ENCODE data around the gene STPG4. TPM values are rescaled to one million over a fixed set of nuclear protein-coding genes. Genes with fewer than 3 reads are reported as not detected.

STPG4 gene
- total RNA-seq, 1 donor from 2014 or later: 0.64 TPM

DNA sequence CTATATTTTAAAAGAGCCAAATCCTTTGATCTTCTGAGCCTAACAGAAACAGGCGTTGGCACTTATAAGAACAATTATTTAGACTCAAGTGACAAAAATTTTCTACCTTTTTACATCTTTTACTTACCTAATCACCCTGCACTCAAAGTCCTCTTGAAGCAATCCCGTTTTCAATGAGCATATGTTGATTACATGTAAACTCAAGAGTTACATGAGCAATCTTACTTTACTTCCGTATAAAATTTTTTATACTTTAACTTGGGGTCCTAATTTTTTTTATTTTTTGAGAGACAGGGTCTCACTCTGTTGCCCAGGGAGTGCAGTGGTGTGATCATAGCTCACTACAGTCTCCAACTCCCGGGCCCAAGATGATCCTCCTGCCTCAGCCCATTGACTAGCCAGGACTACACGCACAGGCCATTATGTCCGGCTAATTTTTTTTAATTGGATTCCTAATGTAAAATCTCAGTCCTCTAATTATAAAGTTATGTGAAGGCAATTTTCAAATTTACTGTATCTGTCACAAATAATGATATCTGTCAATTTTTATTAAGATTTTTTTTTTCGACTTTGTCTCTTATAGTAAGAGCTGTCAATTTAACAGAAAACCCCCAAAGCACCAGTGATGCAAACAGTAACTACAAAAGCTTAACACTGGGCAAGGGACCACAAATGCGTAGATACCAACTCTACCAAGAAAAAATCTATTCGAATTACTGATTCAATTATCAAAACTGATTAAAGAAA, 19.1 kb upstream of the STPG4 start:
- Histone ChIP-seq H3K79me2 (ENCODE audit: insufficient read depth, low read length) (peaks cover 76% of the 10 kb centered on the region), H3K9me3 (ENCODE audit: insufficient read depth, low read depth, low read length) (no peaks in the 10 kb centered on the region), H2AFZ (ENCODE audit: low read depth, low read length) (no peak overlapping the region), H3K4me2 (ENCODE audit: low read length) (peak overlapping the region; percentile 88), H3K36me3 (ENCODE audit: insufficient read depth, low read length) (peaks cover 7% of the 10 kb centered on the region), H3K27ac (ENCODE audit: low read depth, low read length) (peak overlapping the region; percentile 100), H3K27me3 (ENCODE audit: insufficient read depth, low read length) (no peaks in the 10 kb centered on the region), H4K20me1 (ENCODE audit: insufficient read depth, low read length) (peaks cover 68% of the 10 kb centered on the region), H3K4me3 (ENCODE audit: insufficient read depth, low read depth, low read length) (peak overlapping the region; percentile 90), H3K9ac (ENCODE audit: low read length) (peak overlapping the region; percentile 100), H3K4me1 (ENCODE audit: insufficient read depth, low read length) (peaks cover 34% of the 10 kb centered on the region)
- H3K27me3 Mint-ChIP-seq (ENCODE audit: low read depth, unreplicated experiment): no peaks in the 10 kb centered on the region
- H3K4me1 Mint-ChIP-seq (ENCODE audit: low read depth, unreplicated experiment): peaks cover 32% of the 10 kb centered on the region
- H3K36me3 Mint-ChIP-seq (ENCODE audit: low read depth, unreplicated experiment): peaks cover 5% of the 10 kb centered on the region
- no peak for TF ChIP-seq EZH2 (IDR thresholded peaks at IDR 0.05; ENCODE audit: insufficient read depth, low read length)
- TF ChIP-seq, protein P1, sequence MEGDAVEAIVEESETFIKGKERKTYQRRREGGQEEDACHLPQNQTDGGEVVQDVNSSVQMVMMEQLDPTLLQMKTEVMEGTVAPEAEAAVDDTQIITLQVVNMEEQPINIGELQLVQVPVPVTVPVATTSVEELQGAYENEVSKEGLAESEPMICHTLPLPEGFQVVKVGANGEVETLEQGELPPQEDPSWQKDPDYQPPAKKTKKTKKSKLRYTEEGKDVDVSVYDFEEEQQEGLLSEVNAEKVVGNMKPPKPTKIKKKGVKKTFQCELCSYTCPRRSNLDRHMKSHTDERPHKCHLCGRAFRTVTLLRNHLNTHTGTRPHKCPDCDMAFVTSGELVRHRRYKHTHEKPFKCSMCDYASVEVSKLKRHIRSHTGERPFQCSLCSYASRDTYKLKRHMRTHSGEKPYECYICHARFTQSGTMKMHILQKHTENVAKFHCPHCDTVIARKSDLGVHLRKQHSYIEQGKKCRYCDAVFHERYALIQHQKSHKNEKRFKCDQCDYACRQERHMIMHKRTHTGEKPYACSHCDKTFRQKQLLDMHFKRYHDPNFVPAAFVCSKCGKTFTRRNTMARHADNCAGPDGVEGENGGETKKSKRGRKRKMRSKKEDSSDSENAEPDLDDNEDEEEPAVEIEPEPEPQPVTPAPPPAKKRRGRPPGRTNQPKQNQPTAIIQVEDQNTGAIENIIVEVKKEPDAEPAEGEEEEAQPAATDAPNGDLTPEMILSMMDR (IDR thresholded peaks at IDR 0.05; ENCODE audit: insufficient read depth, low read depth, low read length): no peak
- no peaks in the 10 kb centered on the region for H3K9me3 Mint-ChIP-seq (ENCODE audit: unreplicated experiment)
- no peak for FAIRE-seq
- peak overlapping the region; percentile 48 for H3K27ac Mint-ChIP-seq (ENCODE audit: unreplicated experiment)
- DNase-seq (ENCODE audit: low read depth): no peak
- peak overlapping the region; percentile 99 for H3K4me3 Mint-ChIP-seq (ENCODE audit: unreplicated experiment)

DNA sequence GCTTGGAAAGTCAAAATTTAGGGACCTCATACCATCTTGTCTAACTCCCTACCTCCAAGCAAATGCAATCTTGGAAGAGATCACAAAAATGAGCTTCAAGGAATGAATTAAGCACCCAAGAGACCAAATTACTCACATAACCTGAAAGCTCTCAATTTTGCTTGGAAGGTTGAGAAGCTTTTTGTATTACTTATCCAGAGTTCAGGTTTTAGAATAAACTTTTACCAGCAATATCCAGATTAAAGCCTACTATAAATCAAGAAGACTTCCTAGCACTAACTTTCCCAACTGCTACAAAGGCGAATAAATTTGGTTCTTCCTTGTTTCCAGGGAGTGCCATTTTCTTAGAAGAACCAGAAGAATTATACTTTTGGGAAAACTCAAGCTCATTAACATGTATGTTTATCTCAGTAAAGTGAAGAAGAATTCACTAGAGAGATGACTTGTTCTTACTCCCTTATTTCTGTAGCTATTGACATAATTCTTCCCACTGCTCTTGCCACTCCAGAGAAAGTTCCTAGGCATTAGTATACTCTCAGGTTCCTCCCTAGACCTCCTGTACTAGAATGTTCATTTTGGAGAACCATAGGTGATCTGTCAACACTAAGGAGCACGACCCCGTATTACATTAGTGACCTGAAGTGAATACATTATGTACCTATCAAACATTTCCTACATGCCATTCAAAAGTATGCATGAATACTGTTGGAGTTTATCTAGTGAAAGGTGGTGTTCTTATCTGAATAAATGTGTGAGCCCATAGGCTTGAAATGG, 18.0 kb upstream of the STPG4 start:
- no peak for DNase-seq (ENCODE audit: low read depth)
- H3K27ac Mint-ChIP-seq (ENCODE audit: unreplicated experiment): peak overlapping the region; percentile 86
- H4K20me1 ChIP-seq (ENCODE audit: insufficient read depth, low read length): peaks cover 76% of the 10 kb centered on the region
- peak overlapping the region; percentile 90 for H3K4me3 ChIP-seq (ENCODE audit: insufficient read depth, low read depth, low read length)
- H3K4me1 Mint-ChIP-seq (ENCODE audit: low read depth, unreplicated experiment): peaks cover 37% of the 10 kb centered on the region
- no peak for TF ChIP-seq EZH2 (IDR thresholded peaks at IDR 0.05; ENCODE audit: insufficient read depth, low read length)
- TF ChIP-seq, protein P1 (IDR thresholded peaks at IDR 0.05; ENCODE audit: insufficient read depth, low read depth, low read length): no peak
- H3K27ac ChIP-seq (ENCODE audit: low read depth, low read length): peak overlapping the region; percentile 100
- no peaks in the 10 kb centered on the region for H3K27me3 ChIP-seq (ENCODE audit: insufficient read depth, low read length)
- H3K4me1 ChIP-seq (ENCODE audit: insufficient read depth, low read length): peaks cover 34% of the 10 kb centered on the region
- peaks cover 10% of the 10 kb centered on the region for H3K36me3 ChIP-seq (ENCODE audit: insufficient read depth, low read length)
- peak overlapping the region; percentile 88 for H3K4me2 ChIP-seq (ENCODE audit: low read length)
- FAIRE-seq: no peak
- H3K9me3 ChIP-seq (ENCODE audit: insufficient read depth, low read depth, low read length): no peaks in the 10 kb centered on the region
- H3K79me2 ChIP-seq (ENCODE audit: insufficient read depth, low read length): peaks cover 87% of the 10 kb centered on the region
- peaks cover 5% of the 10 kb centered on the region for H3K36me3 Mint-ChIP-seq (ENCODE audit: low read depth, unreplicated experiment)
- H3K27me3 Mint-ChIP-seq (ENCODE audit: low read depth, unreplicated experiment): no peaks in the 10 kb centered on the region
- H3K9ac ChIP-seq (ENCODE audit: low read length): peak overlapping the region; percentile 100
- no peaks in the 10 kb centered on the region for H3K9me3 Mint-ChIP-seq (ENCODE audit: unreplicated experiment)
- H3K4me3 Mint-ChIP-seq (ENCODE audit: unreplicated experiment): peak overlapping the region; percentile 99
- H2AFZ ChIP-seq (ENCODE audit: low read depth, low read length): no peak overlapping the region

Measured in astrocyte (in vitro differentiated cells and primary cell).